Measurements from ENCODE around the gene LCNL1.

- TF ChIP-seq POLR2A (IDR thresholded peaks at IDR 0.05; ENCODE audit: low read length) = no peak
- TF ChIP-seq GATA1 (IDR thresholded peaks at IDR 0.05; ENCODE audit: low read depth, low read length) = no peak
Observed at GRCh38 chr9:137031904-137032640, 49.3 kb downstream of the LCNL1 start, which contains the start of gene FUT7.
